ENCODE measurements around the gene BRD2.

Gene BRD2

GRCh38 chr6:32982084-32982701 is 13.8 kb downstream of the BRD2 start:
- peaks cover 10% of the 10 kb centered on the region for H3K27me3 Mint-ChIP-seq (ENCODE audit: low read depth, poor library complexity)
- TF ChIP-seq CTCF (IDR thresholded peaks at IDR 0.05) = no peak
- H3K4me3 Mint-ChIP-seq = peak overlapping the region; percentile 3
- peak overlapping the region; percentile 68 for H3K27ac Mint-ChIP-seq
- DNase-seq = no peak
- H3K36me3 Mint-ChIP-seq (ENCODE audit: low read depth) = peaks cover 54% of the 10 kb centered on the region
- H3K9me3 Mint-ChIP-seq = no peaks in the 10 kb centered on the region
- peaks cover 58% of the 10 kb centered on the region for H3K4me1 Mint-ChIP-seq

- no peak for TF ChIP-seq CTCF (IDR thresholded peaks at IDR 0.05)
- Mint-ChIP-seq H3K4me1 (peaks cover 51% of the 10 kb centered on the region), H3K9me3 (no peaks in the 10 kb centered on the region), H3K36me3 (ENCODE audit: low read depth) (peaks cover 47% of the 10 kb centered on the region), H3K27me3 (ENCODE audit: low read depth, poor library complexity) (peaks cover 15% of the 10 kb centered on the region), H3K27ac (peak overlapping the region; percentile 47), H3K4me3 (no peak overlapping the region)
- no peak for DNase-seq
These were observed 14.5 kb downstream of the BRD2 start for GRCh38 chr6:32982702-32983492.

GRCh38 chr6:32983493-32983848 is 15.1 kb downstream of the BRD2 start:
- no peak overlapping the region for H3K4me3 Mint-ChIP-seq
- peaks cover 15% of the 10 kb centered on the region for H3K27me3 Mint-ChIP-seq (ENCODE audit: low read depth, poor library complexity)
- no peaks in the 10 kb centered on the region for H3K9me3 Mint-ChIP-seq
- peaks cover 41% of the 10 kb centered on the region for H3K36me3 Mint-ChIP-seq (ENCODE audit: low read depth)
- peak overlapping the region; percentile 59 for H3K27ac Mint-ChIP-seq
- no peak for TF ChIP-seq CTCF (IDR thresholded peaks at IDR 0.05)
- peaks cover 46% of the 10 kb centered on the region for H3K4me1 Mint-ChIP-seq
- DNase-seq = no peak

GRCh38 chr6:32983964-32984621 is 15.7 kb downstream of the BRD2 start:
- peaks cover 15% of the 10 kb centered on the region for H3K27me3 Mint-ChIP-seq (ENCODE audit: low read depth, poor library complexity)
- peaks cover 35% of the 10 kb centered on the region for H3K36me3 Mint-ChIP-seq (ENCODE audit: low read depth)
- TF ChIP-seq CTCF (IDR thresholded peaks at IDR 0.05) = no peak
- H3K27ac Mint-ChIP-seq = peak overlapping the region; percentile 59
- H3K9me3 Mint-ChIP-seq = no peaks in the 10 kb centered on the region
- peaks cover 40% of the 10 kb centered on the region for H3K4me1 Mint-ChIP-seq
- DNase-seq = no peak
- H3K4me3 Mint-ChIP-seq = no peak overlapping the region

GRCh38 chr6:32984622-32985389 is 16.4 kb downstream of the BRD2 start:
- Mint-ChIP-seq H3K9me3 (no peaks in the 10 kb centered on the region), H3K27me3 (ENCODE audit: low read depth, poor library complexity) (peaks cover 17% of the 10 kb centered on the region), H3K27ac (no peak overlapping the region), H3K36me3 (ENCODE audit: low read depth) (peaks cover 28% of the 10 kb centered on the region), H3K4me1 (peaks cover 33% of the 10 kb centered on the region), H3K4me3 (no peak overlapping the region)
- peak; percentile 74 for TF ChIP-seq CTCF (IDR thresholded peaks at IDR 0.05)
- peak; percentile 87 for DNase-seq

Data from nephron progenitor cell (in vitro differentiated cells).